Liver (tissue), 3 donors: ENCODE results near the gene ZDHHC8.

Source experiments
- EGR1 ChIP-seq, 2 donors: IDR thresholded peaks; 2 replicates each; pipeline ENCODE4 v1.6.1; 2016 to 2018; ENCODE audit warnings: antibody characterized with exemption in 2 of 2, low read depth in 2 of 2
- FOXA1 ChIP-seq: IDR thresholded peaks from 2 replicates; pipeline ENCODE4 v1.6.1; 2016; ENCODE audit warnings: antibody characterized with exemption
- GABPA ChIP-seq, 2 donors: IDR thresholded peaks in 1 of 2; conservative IDR thresholded peaks in 1 of 2; 2 replicates each; pipeline ENCODE4 v1.6.1; 2016; ENCODE audit warnings: antibody characterized with exemption in 2 of 2, mild to moderate bottlenecking in 1 of 2, moderate library complexity in 1 of 2
- JUND ChIP-seq, 2 donors: IDR thresholded peaks; 2 replicates each; pipeline ENCODE4 v1.6.1; 2016; ENCODE audit warnings: antibody characterized with exemption in 2 of 2
- RAD21 ChIP-seq, 2 donors: IDR thresholded peaks; 2 replicates each; pipeline ENCODE4 v1.6.1; 2016; ENCODE audit warnings: antibody characterized with exemption in 2 of 2, mild to moderate bottlenecking in 2 of 2
- RXRA ChIP-seq, 2 donors: IDR thresholded peaks; 2 replicates each; pipeline ENCODE4 v1.6.1; 2017 to 2018; ENCODE audit warnings: antibody characterized with exemption in 2 of 2, mild to moderate bottlenecking in 1 of 2
- TAF1 ChIP-seq: conservative IDR thresholded peaks from 2 replicates; pipeline ENCODE4 v1.6.1; 2016; ENCODE audit warnings: antibody characterized with exemption, mild to moderate bottlenecking
- YY1 ChIP-seq: IDR thresholded peaks from 2 replicates; pipeline ENCODE4 v1.6.1; 2016; ENCODE audit warnings: antibody characterized with exemption, mild to moderate bottlenecking
- TF ChIP-seq, protein P1 (sequence below): IDR thresholded peaks from 2 replicates; pipeline ENCODE4 v1.6.1; 2016; ENCODE audit warnings: antibody characterized with exemption
- TF ChIP-seq, protein P2 (sequence below): fragments of 150-350 bp; IDR thresholded peaks from 2 replicates; pipeline ENCODE4 v1.5.1; 2017; ENCODE audit warnings: improper control_type of control experiment, low read depth, low read length; ENCODE audit not compliant: missing input control
- TF ChIP-seq, protein P3 (sequence below): IDR thresholded peaks from 2 replicates; pipeline ENCODE4 v1.6.1; 2016; ENCODE audit warnings: antibody characterized with exemption
- donor health status: healthy.
- donor health status: healthy.

DNA sequence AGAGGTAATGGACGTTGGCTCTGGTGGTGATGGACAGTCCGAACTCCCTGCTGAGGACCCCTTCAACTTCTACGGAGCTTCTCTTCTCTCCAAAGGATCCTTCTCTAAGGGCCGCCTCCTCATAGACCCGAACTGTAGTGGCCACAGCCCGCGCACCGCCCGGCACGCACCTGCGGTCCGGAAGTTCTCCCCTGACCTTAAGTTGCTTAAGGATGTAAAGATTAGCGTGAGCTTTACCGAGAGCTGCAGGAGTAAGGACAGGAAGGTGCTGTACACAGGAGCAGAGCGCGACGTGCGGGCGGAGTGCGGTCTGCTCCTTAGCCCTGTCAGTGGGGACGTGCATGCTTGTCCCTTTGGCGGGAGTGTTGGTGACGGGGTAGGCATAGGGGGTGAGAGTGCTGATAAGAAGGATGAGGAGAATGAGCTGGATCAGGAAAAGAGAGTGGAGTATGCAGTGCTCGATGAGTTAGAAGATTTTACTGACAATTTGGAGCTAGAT, 45.5 kb upstream of the ZDHHC8 start:
- TF ChIP-seq, protein P1, sequence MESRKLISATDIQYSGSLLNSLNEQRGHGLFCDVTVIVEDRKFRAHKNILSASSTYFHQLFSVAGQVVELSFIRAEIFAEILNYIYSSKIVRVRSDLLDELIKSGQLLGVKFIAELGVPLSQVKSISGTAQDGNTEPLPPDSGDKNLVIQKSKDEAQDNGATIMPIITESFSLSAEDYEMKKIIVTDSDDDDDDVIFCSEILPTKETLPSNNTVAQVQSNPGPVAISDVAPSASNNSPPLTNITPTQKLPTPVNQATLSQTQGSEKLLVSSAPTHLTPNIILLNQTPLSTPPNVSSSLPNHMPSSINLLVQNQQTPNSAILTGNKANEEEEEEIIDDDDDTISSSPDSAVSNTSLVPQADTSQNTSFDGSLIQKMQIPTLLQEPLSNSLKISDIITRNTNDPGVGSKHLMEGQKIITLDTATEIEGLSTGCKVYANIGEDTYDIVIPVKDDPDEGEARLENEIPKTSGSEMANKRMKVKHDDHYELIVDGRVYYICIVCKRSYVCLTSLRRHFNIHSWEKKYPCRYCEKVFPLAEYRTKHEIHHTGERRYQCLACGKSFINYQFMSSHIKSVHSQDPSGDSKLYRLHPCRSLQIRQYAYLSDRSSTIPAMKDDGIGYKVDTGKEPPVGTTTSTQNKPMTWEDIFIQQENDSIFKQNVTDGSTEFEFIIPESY: no peak
- TF ChIP-seq, protein P2, sequence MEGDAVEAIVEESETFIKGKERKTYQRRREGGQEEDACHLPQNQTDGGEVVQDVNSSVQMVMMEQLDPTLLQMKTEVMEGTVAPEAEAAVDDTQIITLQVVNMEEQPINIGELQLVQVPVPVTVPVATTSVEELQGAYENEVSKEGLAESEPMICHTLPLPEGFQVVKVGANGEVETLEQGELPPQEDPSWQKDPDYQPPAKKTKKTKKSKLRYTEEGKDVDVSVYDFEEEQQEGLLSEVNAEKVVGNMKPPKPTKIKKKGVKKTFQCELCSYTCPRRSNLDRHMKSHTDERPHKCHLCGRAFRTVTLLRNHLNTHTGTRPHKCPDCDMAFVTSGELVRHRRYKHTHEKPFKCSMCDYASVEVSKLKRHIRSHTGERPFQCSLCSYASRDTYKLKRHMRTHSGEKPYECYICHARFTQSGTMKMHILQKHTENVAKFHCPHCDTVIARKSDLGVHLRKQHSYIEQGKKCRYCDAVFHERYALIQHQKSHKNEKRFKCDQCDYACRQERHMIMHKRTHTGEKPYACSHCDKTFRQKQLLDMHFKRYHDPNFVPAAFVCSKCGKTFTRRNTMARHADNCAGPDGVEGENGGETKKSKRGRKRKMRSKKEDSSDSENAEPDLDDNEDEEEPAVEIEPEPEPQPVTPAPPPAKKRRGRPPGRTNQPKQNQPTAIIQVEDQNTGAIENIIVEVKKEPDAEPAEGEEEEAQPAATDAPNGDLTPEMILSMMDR: no peak
- TF ChIP-seq RXRA (IDR thresholded peaks at IDR 0.05) (no peak), EGR1 (IDR thresholded peaks at IDR 0.05; ENCODE audit: low read depth in 2 of 2) (no peak), RAD21 (IDR thresholded peaks at IDR 0.05) (no peak), YY1 (no peak), JUND (IDR thresholded peaks at IDR 0.05) (no peak), TAF1 (no peak), GABPA (IDR thresholded peaks at IDR 0.05 in 1 of 2, conservative IDR thresholded peaks at IDR 0.05 in 1 of 2) (no peak), FOXA1 (no peak)
- TF ChIP-seq, protein P3, sequence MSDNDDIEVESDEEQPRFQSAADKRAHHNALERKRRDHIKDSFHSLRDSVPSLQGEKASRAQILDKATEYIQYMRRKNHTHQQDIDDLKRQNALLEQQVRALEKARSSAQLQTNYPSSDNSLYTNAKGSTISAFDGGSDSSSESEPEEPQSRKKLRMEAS: no peak
